H9 (cell line): ENCODE measurements around the gene GALNT15. TPM values are rescaled to one million over a fixed set of nuclear protein-coding genes. Genes with fewer than 3 reads are reported as not detected.

ENCODE experiments used
- DNase-seq: peaks from one replicate; pipeline ENCODE4 v3.0.0-alpha.2; 2017
- H2AFZ ChIP-seq: one replicate; pipeline ENCODE4 v1.6.1; 2013; ENCODE audit warnings: mild to moderate bottlenecking, low read length, control low read depth, moderate library complexity
- H2AK5ac ChIP-seq: 2 replicates; pipeline ENCODE4 v1.6.1; 2013; ENCODE audit warnings: low read length, control low read depth, mixed read lengths; ENCODE audit not compliant: insufficient read length
- H2BK120ac ChIP-seq: one replicate; pipeline ENCODE4 v1.6.1; 2013; ENCODE audit warnings: low read depth, mild to moderate bottlenecking, low read length, control low read depth, inconsistent platforms; ENCODE audit not compliant: poor library complexity, severe bottlenecking
- H2BK12ac ChIP-seq: 2 replicates; pipeline ENCODE4 v1.6.1; 2013; ENCODE audit warnings: low read length, control low read depth, mixed read lengths, low read depth; ENCODE audit not compliant: insufficient read length
- H2BK15ac ChIP-seq: 2 replicates; pipeline ENCODE4 v1.6.1; 2013; ENCODE audit warnings: low read depth, low read length, control low read depth
- H2BK20ac ChIP-seq: one replicate; pipeline ENCODE4 v1.6.1; 2013; ENCODE audit warnings: low read depth, mild to moderate bottlenecking, low read length, control low read depth, inconsistent platforms; ENCODE audit not compliant: poor library complexity, severe bottlenecking
- H2BK5ac ChIP-seq: 2 replicates; pipeline ENCODE4 v1.6.1; 2013; ENCODE audit warnings: low read length, control low read depth, mixed read lengths; ENCODE audit not compliant: insufficient read length
- H3K14ac ChIP-seq: 2 replicates; pipeline ENCODE4 v1.6.1; 2013; ENCODE audit warnings: low read length, control low read depth; ENCODE audit not compliant: insufficient read depth
- H3K18ac ChIP-seq: 2 replicates; pipeline ENCODE4 v1.6.1; 2013; ENCODE audit warnings: low read depth, mild to moderate bottlenecking, mixed read lengths, low read length, control low read depth; ENCODE audit not compliant: insufficient read length
- H3K23ac ChIP-seq: 2 replicates; pipeline ENCODE4 v1.6.1; 2013; ENCODE audit warnings: low read length, control low read depth, mixed read lengths, low read depth; ENCODE audit not compliant: insufficient read length
- H3K23me2 ChIP-seq: 2 replicates; pipeline ENCODE4 v1.6.1; 2013; ENCODE audit warnings: low read depth, mild to moderate bottlenecking, mixed read lengths, low read length, control low read depth; ENCODE audit not compliant: insufficient read length, poor library complexity, severe bottlenecking
- H3K27ac ChIP-seq: 2 replicates; pipeline ENCODE4 v1.5.1; 2013; ENCODE audit warnings: low read length, control low read depth, mixed read lengths, low read depth; ENCODE audit not compliant: insufficient read length
- H3K27me3 ChIP-seq: 2 replicates; pipeline ENCODE4 v1.6.1; 2013; ENCODE audit warnings: low read length, control low read depth, inconsistent platforms; ENCODE audit not compliant: insufficient read depth
- H3K4ac ChIP-seq: 2 replicates; pipeline ENCODE4 v1.6.1; 2013; ENCODE audit warnings: low read depth, mild to moderate bottlenecking, control low read depth, inconsistent platforms, low read length, moderate library complexity
- H3K4me1 ChIP-seq: 2 replicates; pipeline ENCODE4 v1.6.1; 2013; ENCODE audit warnings: low read length, control low read depth, inconsistent platforms; ENCODE audit not compliant: insufficient read depth
- H3K4me2 ChIP-seq: 2 replicates; pipeline ENCODE4 v1.6.1; 2013; ENCODE audit warnings: low read length, control low read depth, mixed read lengths; ENCODE audit not compliant: insufficient read length, insufficient read depth
- H3K56ac ChIP-seq: 2 replicates; pipeline ENCODE4 v1.6.1; 2013; ENCODE audit warnings: low read depth, mild to moderate bottlenecking, mixed read lengths, low read length, control low read depth; ENCODE audit not compliant: insufficient read length
- H3K79me1 ChIP-seq: 2 replicates; pipeline ENCODE4 v1.6.1; 2013; ENCODE audit warnings: low read depth, mild to moderate bottlenecking, moderate library complexity, low read length, control low read depth, inconsistent platforms; ENCODE audit not compliant: insufficient read depth, poor library complexity, severe bottlenecking
- H3K79me2 ChIP-seq: 2 replicates; pipeline ENCODE4 v1.6.1; 2013; ENCODE audit warnings: low read length, control low read depth, inconsistent platforms; ENCODE audit not compliant: insufficient read depth
- H3K9ac ChIP-seq: 2 replicates; pipeline ENCODE4 v1.6.1; 2013; ENCODE audit warnings: low read length, control low read depth, mixed read lengths; ENCODE audit not compliant: insufficient read length; ENCODE audit errors: extremely low read depth
- H3K9me3 ChIP-seq: one replicate; pipeline ENCODE4 v1.6.1; 2013; ENCODE audit warnings: low read depth, low read length, inconsistent platforms; ENCODE audit not compliant: control insufficient read depth
- H3T11ph ChIP-seq: one replicate; pipeline ENCODE4 v1.6.1; 2013; ENCODE audit warnings: mild to moderate bottlenecking, low read length, control low read depth, inconsistent platforms
- H4K20me1 ChIP-seq: one replicate; pipeline ENCODE4 v1.6.1; 2013; ENCODE audit not compliant: control insufficient read depth, insufficient read length, insufficient read depth
- H4K5ac ChIP-seq: 2 replicates; pipeline ENCODE4 v1.6.1; 2013; ENCODE audit warnings: low read depth, mild to moderate bottlenecking, mixed read lengths, low read length, control low read depth; ENCODE audit not compliant: insufficient read length
- H4K8ac ChIP-seq: replicated peaks from 2 replicates; pipeline ENCODE4 v1.6.1; 2013; ENCODE audit warnings: low read length, control low read depth, mixed read lengths, low read depth; ENCODE audit not compliant: insufficient read length
- H4K91ac ChIP-seq: 2 replicates; pipeline ENCODE4 v1.6.1; 2013; ENCODE audit warnings: low read depth, mild to moderate bottlenecking, moderate library complexity, mixed read lengths, low read length, control low read depth; ENCODE audit not compliant: insufficient read length
- H3K27ac Mint-ChIP-seq, 3 experiments: 2 replicates in 2 of 3; 3 replicates in 1 of 3; pipeline ENCODE4 v1.8.0; 2020 to 2021; ENCODE audit warnings: mixed read lengths in 3 of 3, mild to moderate bottlenecking in 1 of 3, moderate library complexity in 1 of 3
- H3K27me3 Mint-ChIP-seq: 2 replicates; pipeline ENCODE4 v1.8.0; 2021; ENCODE audit warnings: low read depth, mild to moderate bottlenecking, moderate library complexity, mixed read lengths
- H3K36me3 Mint-ChIP-seq, 3 experiments: 2 replicates in 2 of 3; 3 replicates in 1 of 3; pipeline ENCODE4 v1.8.0; 2020 to 2021; ENCODE audit warnings: low read depth in 3 of 3, mixed read lengths in 3 of 3; ENCODE audit not compliant: insufficient read depth in 1 of 3
- H3K4me1 Mint-ChIP-seq, 2 experiments: 2 replicates each; pipeline ENCODE4 v1.8.0; 2020; ENCODE audit warnings: mixed read lengths in 2 of 2
- H3K4me3 Mint-ChIP-seq, 2 experiments: 2 replicates in 1 of 2; 3 replicates in 1 of 2; pipeline ENCODE4 v1.8.0; 2020 to 2021; ENCODE audit warnings: mild to moderate bottlenecking in 2 of 2, mixed read lengths in 2 of 2, moderate library complexity in 1 of 2
- H3K9me3 Mint-ChIP-seq, 2 experiments: 2 replicates in 1 of 2; 3 replicates in 1 of 2; pipeline ENCODE4 v1.8.0; 2020; ENCODE audit warnings: mild to moderate bottlenecking in 2 of 2, mixed read lengths in 2 of 2, moderate library complexity in 1 of 2
- CTCF ChIP-seq: fragments of 200-600 bp; sonication (generic); conservative IDR thresholded peaks from 3 replicates; pipeline ENCODE4 v1.8.0; 2021; ENCODE audit warnings: antibody characterized with exemption, mild to moderate bottlenecking
- WGBS: extraction: QIAGEN DNeasy Blood & Tissue Kit; methylation state at CpG from one replicate; pipeline ENCODE4 v1.1.7; 2013; ENCODE audit warnings: missing lambda C conversion rate, low lambda C conversion rate, mixed read lengths; ENCODE audit not compliant: insufficient read length; ENCODE audit errors: extremely low coverage; 5-methylcytosine and 5-hydroxymethylcytosine counted together
- total RNA-seq: library from RNA; stranded (reverse); gene quantifications from 2 replicates; pipeline ENCODE4 v1.2.1, GENCODE V29; 2021

Gene GALNT15
- total RNA-seq, 1 experiment from 2014 or later, result 0.04 TPM

- no peak overlapping the region for H3K23ac ChIP-seq
- H4K5ac ChIP-seq, result no peak overlapping the region
- no peak overlapping the region for H3T11ph ChIP-seq
- no peaks in the 10 kb centered on the region for H4K20me1 ChIP-seq
- H3K4me3 Mint-ChIP-seq, result no peak overlapping the region; a peak in 1 of 5 replicates
- no peak overlapping the region for H2AK5ac ChIP-seq
- peaks cover 29% of the 10 kb centered on the region for H3K27me3 Mint-ChIP-seq
- no peak overlapping the region for H4K91ac ChIP-seq
- no peak for TF ChIP-seq CTCF
- no peaks in the 10 kb centered on the region for H3K27me3 ChIP-seq
- no peak overlapping the region for H4K8ac ChIP-seq
- H2BK120ac ChIP-seq, result no peak overlapping the region
- no peak overlapping the region for H3K9ac ChIP-seq
- H2AFZ ChIP-seq, result no peak overlapping the region
- H2BK12ac ChIP-seq, result no peak overlapping the region
- no peak overlapping the region for H3K18ac ChIP-seq
- H3K23me2 ChIP-seq, result no peaks in the 10 kb centered on the region
- H2BK15ac ChIP-seq, result no peak overlapping the region
- no peaks in the 10 kb centered on the region for H3K4me1 ChIP-seq
- H3K4me1 Mint-ChIP-seq, result peaks cover 4 to 7% of the 10 kb centered on the region in 2 experiments; a peak in 3 of 4 replicates
- no peak overlapping the region for H2BK20ac ChIP-seq
- no peak overlapping the region for H3K4ac ChIP-seq
- H3K4me2 ChIP-seq, result no peak overlapping the region
- no peak overlapping the region for H2BK5ac ChIP-seq
- H3K14ac ChIP-seq, result no peak overlapping the region
- no peaks in the 10 kb centered on the region for H3K79me2 ChIP-seq
- H3K9me3 Mint-ChIP-seq, result peaks cover 4 to 8% of the 10 kb centered on the region in 2 experiments; a peak in 4 of 5 replicates
- H3K79me1 ChIP-seq, result no peaks in the 10 kb centered on the region
- no peak overlapping the region for H3K56ac ChIP-seq
- no CpG with 5 or more reads among the region's 1 CpG for WGBS
- H3K27ac Mint-ChIP-seq, result no peak overlapping the region
- H3K36me3 Mint-ChIP-seq, result no peaks in the 10 kb centered on the region; a peak in 1 of 7 replicates
- H3K9me3 ChIP-seq, result no peaks in the 10 kb centered on the region
- DNase-seq, result no peak
- no peak overlapping the region for H3K27ac ChIP-seq
Observed at GRCh38 chr3:16174026-16174355, 489 bp upstream of the GALNT15 start.
